ENCODE measurements around the gene SLC25A5. TPM values are rescaled to one million over a fixed set of nuclear protein-coding genes. Genes with fewer than 3 reads are reported as not detected.

The SLC25A5 gene
- total RNA-seq, 1 experiment from 2014 or later = 573 TPM

GRCh38 chrX:119468551-119469312 is 488 bp downstream of the SLC25A5 start (continued):
- TF ChIP-seq ARID4B (CRISPR knock-in tag; IDR thresholded peaks at IDR 0.05; ENCODE audit: borderline replicate concordance) = no peak; the same call in 1 of the 2 replicates
- TF ChIP-seq KAT7 (CRISPR knock-in tag; IDR thresholded peaks at IDR 0.05; ENCODE audit: borderline replicate concordance) = no peak
- no peak for TF ChIP-seq STAT6 (CRISPR knock-in tag; conservative IDR thresholded peaks at IDR 0.05; ENCODE audit: low read depth)
- TF ChIP-seq NFYB (CRISPR knock-in tag; conservative IDR thresholded peaks at IDR 0.05; ENCODE audit: low read depth) = no peak
- peak; percentile 21; the same call in 1 of the 2 replicates for TF ChIP-seq USF2 (CRISPR knock-in tag; IDR thresholded peaks at IDR 0.05)
- TF ChIP-seq MXD4 (CRISPR knock-in tag; IDR thresholded peaks at IDR 0.05; ENCODE audit: borderline replicate concordance) = no peak
- TF ChIP-seq CREM (CRISPR knock-in tag; IDR thresholded peaks at IDR 0.05) = peak; percentile 76; the same call in 1 of the 2 replicates
- no peak for TF ChIP-seq ERG (CRISPR knock-in tag; IDR thresholded peaks at IDR 0.05)
- TF ChIP-seq ZSCAN18 (CRISPR knock-in tag; IDR thresholded peaks at IDR 0.05) = no peak
- no peak for TF ChIP-seq NR3C1 (CRISPR knock-in tag; conservative IDR thresholded peaks at IDR 0.05; ENCODE audit: low read depth)
- TF ChIP-seq SP1 (CRISPR knock-in tag; conservative IDR thresholded peaks at IDR 0.05) = 0 out of 2 replicates have a peak, but pooled peaks have one; percentile 8
- no peak for TF ChIP-seq TEAD4 (CRISPR knock-in tag; IDR thresholded peaks at IDR 0.05)
- peak; percentile 36; the same call in 1 of the 2 replicates for TF ChIP-seq ZNF281 (CRISPR knock-in tag; IDR thresholded peaks at IDR 0.05)
- TF ChIP-seq TP53 (CRISPR knock-in tag; IDR thresholded peaks at IDR 0.05) = no peak
- TF ChIP-seq RELA (CRISPR knock-in tag; IDR thresholded peaks at IDR 0.05; ENCODE audit: borderline replicate concordance) = 0 out of 2 replicates have a peak, but pooled peaks have one; percentile 18
- no peak for TF ChIP-seq ZNF423 (CRISPR knock-in tag; IDR thresholded peaks at IDR 0.05)
- TF ChIP-seq ZNF532 (CRISPR knock-in tag; IDR thresholded peaks at IDR 0.05; ENCODE audit: borderline replicate concordance) = no peak
- TF ChIP-seq ZMAT4 (CRISPR knock-in tag; IDR thresholded peaks at IDR 0.05) = no peak
